T-helper 1 cell (primary cell): Measurements from ENCODE around the gene THSD7A.

Experiments
- DNase-seq, 5 donors: peaks; one replicate each; pipeline ENCODE4 v3.0.0-alpha.2; 2012 to 2020
- total RNA-seq, 4 donors: gene quantifications; one replicate each; lab custom pipeline; 2026; lab: John Stamatoyannopoulos, UW

Gene THSD7A
- 0 reads per million in 4 donors for total RNA-seq

GRCh38 chr7:11831736-11832495, at the start of gene THSD7A:
TSS of gene THSD7A (minus strand) at chr7:11832198. CDS start at chr7:11831946, 252 bp downstream.
- DNase-seq, result no peak

DNA sequence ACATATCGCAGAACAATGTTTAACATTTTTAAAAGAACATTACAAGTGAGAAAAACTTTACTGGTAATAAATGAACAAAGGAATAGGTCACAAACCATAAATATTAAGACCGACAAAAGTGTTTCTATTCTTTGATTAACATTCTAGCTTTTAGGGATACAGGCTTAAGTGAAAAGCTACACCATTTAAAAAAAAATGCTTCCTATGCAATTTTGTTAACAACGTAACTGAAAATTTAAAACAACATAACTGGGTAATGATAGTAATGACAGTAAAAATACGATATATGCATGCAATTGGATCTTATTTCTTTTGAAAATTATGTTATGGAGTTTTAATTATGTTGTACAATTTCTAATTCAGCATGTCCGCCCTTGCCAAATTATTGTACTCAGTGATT, 49.7 kb upstream of the THSD7A start:
- no peak for DNase-seq

DNA sequence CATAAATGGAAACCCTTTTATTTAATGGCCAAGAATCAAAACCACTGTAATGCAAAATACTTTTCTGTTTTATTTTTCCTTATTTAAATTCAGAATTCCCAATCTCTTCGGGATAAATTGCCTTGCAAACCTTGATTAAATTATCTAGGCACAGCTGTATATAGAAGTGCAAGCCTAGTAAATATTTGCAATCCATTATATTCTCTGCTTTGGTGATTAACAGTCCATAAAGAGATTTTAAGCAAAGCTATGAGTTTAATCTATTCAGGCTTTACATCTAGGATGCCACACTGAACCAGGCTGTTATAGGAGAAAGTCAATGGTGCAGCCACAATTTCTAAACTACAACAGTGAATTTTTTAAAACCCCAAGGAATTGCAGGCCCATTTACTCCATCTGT, 43.6 kb upstream of the THSD7A start:
- no peak for DNase-seq

DNA sequence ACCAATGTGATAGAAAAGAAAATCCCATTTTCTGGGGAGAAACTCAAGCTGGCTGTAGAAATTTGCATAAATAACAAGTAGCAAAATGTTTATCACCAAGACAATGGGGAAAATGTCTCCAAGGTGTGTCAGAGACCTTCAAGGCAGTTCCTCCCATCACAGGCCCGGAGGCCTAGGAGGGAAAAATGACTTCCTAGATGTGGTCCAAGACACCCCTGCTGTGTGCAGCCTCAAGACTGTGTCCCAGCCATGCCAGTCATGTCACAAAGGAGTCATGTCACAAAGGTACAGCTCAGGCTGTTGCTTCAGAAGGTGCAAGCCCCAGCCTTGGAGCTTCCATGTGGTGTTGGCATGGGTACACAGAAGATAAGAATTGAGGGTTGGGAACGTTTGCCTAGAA, 33.7 kb upstream of the THSD7A start:
- DNase-seq, result no peak

GRCh38 chr7:11858622-11859302, 26.8 kb upstream of the THSD7A start:
- DNase-seq, result no peak

GRCh38 chr7:11858026-11858425, 26.0 kb upstream of the THSD7A start:
- DNase-seq, result no peak

DNA sequence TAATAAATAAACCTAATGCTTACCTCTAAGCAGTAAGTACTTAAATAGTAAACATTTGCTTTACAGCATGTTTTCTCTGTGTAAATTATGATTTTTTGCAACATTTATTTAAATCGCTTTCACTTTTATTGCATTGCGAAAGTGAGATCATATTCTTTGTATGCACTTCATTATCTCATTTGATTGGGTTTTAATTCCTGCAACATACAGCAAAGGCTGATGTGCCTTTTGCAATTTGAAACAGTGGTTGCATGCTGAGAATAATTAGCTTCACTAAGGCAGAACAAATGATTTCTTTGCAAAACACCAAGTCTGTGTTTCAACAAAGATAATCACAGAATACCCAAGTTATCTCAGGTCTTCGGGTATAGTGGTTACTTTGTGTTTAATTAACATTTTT, 16.3 kb upstream of the THSD7A start:
- DNase-seq, result no peak

DNA sequence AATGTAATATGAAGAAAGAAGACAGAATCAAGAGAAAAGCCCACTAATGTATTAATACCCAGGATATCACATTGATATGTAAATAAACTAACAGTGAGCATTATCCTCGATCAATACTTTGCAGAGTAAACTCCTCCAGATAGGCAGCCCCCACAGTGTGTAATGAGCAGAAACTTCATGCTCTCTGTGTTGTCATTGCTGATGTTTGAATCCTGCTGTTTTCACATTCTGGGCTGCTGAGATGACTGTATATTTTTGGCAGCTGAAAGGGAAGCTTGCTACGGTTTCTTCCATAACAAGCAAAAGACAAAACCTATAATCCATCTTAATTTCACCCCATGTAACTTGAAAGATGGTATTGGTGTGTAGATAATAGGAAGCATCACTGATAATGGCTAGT, 15.3 kb upstream of the THSD7A start:
- no peak for DNase-seq

- DNase-seq, result no peak
These were observed 14.5 kb upstream of the THSD7A start for GRCh38 chr7:11846361-11846955.

GRCh38 chr7:11843113-11843765, 11.2 kb upstream of the THSD7A start:
- no peak for DNase-seq

- no peak for DNase-seq
These were observed 9.7 kb upstream of the THSD7A start for GRCh38 chr7:11841657-11842056.

- DNase-seq, result no peak
These were observed 3.3 kb upstream of the THSD7A start for GRCh38 chr7:11835260-11835659.

- DNase-seq, result no peak
These were observed 1.4 kb upstream of the THSD7A start for GRCh38 chr7:11833431-11833830.

DNA sequence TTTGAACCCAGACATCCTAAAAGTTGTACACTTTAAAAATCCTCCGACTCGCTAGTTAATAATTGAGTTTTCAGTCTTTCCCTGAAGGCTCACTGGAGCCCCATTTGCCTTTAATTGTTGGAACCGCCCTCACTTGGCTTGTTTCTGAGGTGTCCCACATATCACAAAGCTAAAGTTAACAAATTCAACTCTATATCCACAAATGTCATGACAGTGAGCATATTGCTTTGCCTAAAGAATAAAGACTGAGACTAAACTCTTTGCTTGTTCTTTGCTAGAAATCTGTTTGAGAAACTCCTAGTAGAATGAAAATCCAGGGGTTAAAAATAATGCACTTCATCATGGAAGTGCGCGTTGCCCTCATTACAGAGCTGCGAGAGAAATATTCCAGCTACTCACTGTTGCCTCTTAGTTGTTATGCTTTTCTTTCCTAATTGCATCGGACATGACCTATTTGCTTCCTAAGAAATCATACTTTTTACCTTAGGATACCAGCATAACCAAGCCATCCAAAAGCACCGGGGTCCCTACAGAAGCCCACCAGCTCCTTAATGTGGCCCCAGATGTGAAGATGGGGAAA, 752 bp downstream of the THSD7A start:
- no peak for DNase-seq

DNA sequence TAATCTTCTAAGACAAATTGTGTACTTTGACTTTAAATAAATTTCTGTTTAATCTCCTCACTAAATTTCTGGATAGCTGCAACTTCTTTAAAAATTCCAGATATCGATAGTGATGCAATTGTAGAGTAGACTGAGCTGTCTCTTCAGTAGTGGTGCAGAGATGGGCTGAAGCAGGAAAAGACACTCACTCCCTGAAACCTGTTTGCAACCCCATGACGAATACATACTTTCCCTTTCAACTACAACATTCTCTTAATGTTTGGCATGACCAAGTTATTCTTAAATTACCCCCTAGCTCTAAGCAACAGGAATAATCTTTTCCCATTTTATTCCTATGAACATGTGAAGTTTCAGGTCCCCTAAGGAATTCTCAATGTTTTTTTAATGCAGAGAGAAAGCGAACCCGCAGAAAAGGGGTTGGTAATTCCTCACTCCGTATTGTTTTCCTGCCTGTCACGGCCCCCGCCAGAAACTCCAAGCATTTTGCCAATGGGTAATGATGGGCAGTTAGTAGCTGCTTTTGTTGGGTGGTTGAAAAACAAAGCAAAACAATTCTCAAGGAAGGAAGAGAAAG, 1.3 kb downstream of the THSD7A start:
- DNase-seq, result no peak

GRCh38 chr7:11829954-11830353, 2.0 kb downstream of the THSD7A start:
- DNase-seq, result no peak

GRCh38 chr7:11819947-11820346, 12.1 kb downstream of the THSD7A start:
- no peak for DNase-seq

DNA sequence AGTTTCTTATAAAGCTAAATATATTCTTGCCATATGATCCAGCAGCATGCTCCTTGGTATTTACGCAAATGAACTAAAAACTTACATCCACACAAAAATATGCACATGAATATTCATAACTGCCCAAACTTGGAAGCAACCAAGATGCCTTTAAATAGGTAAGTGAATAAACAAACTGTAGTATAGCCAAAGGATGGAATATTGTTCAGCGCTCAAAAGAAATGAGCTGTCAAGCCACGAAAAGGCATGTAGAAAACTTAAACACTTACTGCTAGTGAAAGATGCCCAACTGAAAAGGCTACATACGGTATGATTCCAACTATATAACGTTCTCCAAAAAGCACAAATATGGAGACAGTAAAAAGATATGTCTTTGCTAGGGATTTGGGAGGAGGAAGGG, 12.7 kb downstream of the THSD7A start:
- DNase-seq, result no peak

- DNase-seq, result no peak
These were observed 13.7 kb downstream of the THSD7A start for GRCh38 chr7:11818281-11818680.

DNA sequence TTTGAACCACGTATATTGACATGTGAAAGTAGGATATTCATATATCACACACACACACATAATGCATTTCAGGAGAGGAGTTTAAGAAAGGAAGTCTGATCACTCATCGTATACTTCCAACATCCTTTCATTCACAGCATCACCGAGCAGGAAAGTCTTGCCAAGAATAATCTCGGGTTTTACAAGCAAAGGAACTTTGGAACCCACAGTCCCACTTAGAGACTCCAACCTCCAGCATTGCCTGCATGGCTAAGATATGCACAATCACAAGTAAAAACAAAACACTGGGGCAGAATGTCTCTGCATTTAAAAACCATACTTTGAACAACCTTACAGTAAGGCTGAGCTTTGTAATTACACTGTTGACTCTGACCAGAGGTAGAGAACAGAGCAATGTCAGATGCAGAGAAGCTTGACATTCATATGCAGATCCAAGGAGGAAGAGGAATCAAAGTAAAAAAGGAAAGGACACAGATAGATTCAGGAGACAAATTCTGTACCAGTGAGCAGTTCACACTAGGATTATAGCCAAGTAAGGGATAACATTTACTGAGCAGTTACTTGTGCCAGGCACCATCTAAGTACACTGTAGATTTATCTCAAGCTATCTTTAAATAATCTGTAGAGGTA, 14.8 kb downstream of the THSD7A start:
- no peak for DNase-seq

DNA sequence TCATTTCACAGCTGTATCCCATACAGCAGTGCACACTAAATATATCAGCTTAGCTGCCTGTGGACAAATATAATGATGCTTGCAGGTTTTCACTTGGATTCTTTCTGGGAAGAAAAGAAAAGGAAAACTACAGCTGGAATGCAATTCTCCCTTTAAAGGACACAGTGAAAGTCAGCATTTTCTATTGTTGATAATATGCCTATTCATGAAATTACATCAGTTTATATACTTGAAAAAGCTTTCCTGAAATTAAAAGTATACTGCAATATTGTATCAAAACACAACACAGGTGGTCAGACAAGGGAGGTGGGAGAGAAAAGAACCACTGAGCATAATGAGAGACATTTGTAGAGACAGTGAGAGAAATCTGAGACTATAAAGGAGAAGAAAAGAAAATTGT, 20.3 kb downstream of the THSD7A start:
- DNase-seq, result no peak

- DNase-seq, result no peak
These were observed 21.9 kb downstream of the THSD7A start for GRCh38 chr7:11810043-11810625.
